Retinal pigment epithelial cell (primary cell): Measurements from ENCODE around the gene PPIA.

Source experiments
- DNase-seq: peaks from one replicate; pipeline ENCODE4 v3.0.0-alpha.2; 2010; ENCODE audit warnings: low read depth
- H3K4me3 ChIP-seq: 2 replicates; pipeline ENCODE4 v1.5.1; 2011; ENCODE audit warnings: mild to moderate bottlenecking, low read length, control low read depth, moderate library complexity
- TF ChIP-seq, protein P1 (sequence below): conservative IDR thresholded peaks from 2 replicates; pipeline ENCODE4 v1.5.1; 2011; ENCODE audit warnings: low read depth, low read length, control low read depth, inconsistent platforms

The PPIA gene

GRCh38 chr7:44791278-44792219 lies 4.9 kb upstream of the PPIA start:
- no peak overlapping the region for H3K4me3 ChIP-seq
- DNase-seq = no peak
- TF ChIP-seq, protein P1, sequence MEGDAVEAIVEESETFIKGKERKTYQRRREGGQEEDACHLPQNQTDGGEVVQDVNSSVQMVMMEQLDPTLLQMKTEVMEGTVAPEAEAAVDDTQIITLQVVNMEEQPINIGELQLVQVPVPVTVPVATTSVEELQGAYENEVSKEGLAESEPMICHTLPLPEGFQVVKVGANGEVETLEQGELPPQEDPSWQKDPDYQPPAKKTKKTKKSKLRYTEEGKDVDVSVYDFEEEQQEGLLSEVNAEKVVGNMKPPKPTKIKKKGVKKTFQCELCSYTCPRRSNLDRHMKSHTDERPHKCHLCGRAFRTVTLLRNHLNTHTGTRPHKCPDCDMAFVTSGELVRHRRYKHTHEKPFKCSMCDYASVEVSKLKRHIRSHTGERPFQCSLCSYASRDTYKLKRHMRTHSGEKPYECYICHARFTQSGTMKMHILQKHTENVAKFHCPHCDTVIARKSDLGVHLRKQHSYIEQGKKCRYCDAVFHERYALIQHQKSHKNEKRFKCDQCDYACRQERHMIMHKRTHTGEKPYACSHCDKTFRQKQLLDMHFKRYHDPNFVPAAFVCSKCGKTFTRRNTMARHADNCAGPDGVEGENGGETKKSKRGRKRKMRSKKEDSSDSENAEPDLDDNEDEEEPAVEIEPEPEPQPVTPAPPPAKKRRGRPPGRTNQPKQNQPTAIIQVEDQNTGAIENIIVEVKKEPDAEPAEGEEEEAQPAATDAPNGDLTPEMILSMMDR = peak; percentile 29

- H3K4me3 ChIP-seq = no peak overlapping the region
- no peak for DNase-seq
- TF ChIP-seq, protein P1 = no peak
Observed at GRCh38 chr7:44793919-44794318, 2.6 kb upstream of the PPIA start.

DNA sequence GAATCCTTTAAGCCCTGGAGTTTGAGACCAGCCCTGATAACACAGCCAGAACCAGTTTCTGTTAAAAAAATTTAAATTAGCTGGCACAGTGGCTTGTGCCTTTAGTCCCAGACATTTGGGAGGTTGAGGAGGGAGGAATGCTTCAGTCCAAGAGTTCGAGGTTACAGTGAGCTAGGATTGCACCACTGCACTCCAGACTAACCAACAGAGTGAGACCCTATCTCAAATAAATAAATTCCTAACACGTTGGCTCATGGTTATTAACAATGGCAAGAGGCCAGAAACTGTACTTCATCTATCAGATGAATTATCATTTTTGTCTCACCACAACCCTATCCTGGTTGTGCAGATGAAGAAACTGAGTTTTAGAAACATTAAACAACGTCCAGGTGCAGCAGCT lies 2.1 kb upstream of the PPIA start:
- no peak overlapping the region for H3K4me3 ChIP-seq
- DNase-seq = no peak
- TF ChIP-seq, protein P1 = no peak

GRCh38 chr7:44796034-44796503 lies 412 bp upstream of the PPIA start:
- DNase-seq = no peak
- TF ChIP-seq, protein P1 = no peak
- H3K4me3 ChIP-seq = peak overlapping the region; percentile 71

DNA sequence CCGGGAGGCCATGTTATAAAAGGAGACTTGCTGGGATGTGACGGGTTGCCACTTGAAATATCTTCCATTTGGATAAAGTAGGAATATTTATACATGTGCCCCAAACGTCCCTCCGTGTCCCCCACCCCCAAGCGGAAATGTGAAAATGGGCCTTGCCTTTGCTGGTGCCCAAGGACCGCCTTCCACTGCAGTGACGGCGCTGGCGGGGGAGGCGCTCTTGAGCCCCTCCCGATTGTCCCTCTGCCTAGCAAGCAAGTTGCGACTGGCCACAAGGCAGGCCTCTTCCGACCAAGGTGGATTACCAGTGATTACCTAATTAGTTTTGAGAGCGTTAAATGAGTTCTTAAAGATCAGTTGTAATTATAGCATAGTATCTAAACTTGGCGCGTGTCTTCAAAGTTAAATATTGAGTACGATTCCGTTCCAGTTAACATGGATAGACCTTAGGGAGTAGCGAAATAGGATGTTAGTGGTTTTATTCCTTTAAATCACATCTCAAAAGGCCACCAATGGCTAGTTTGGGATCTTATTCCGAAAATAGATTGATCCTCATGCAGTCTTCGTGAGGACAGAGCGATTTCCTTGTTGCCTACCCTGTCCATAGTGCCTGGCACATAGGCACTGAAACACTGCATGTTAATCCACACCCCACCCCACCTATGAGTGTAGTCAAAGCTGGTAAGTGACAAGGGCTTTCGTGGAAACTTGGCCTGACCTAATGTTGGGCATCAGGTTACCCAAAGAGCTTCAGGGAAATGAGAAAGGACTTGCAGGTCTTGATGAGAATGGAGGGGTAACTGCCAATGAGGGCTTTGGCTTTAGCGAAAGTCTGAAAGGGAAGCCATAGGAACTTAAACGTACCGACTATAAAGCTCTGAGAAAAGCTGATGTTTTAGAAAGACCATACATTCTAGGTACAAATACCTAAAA lies 1.1 kb downstream of the PPIA start:
- peak overlapping the region; percentile 67 for H3K4me3 ChIP-seq
- TF ChIP-seq, protein P1 = peak; percentile 55

DNA sequence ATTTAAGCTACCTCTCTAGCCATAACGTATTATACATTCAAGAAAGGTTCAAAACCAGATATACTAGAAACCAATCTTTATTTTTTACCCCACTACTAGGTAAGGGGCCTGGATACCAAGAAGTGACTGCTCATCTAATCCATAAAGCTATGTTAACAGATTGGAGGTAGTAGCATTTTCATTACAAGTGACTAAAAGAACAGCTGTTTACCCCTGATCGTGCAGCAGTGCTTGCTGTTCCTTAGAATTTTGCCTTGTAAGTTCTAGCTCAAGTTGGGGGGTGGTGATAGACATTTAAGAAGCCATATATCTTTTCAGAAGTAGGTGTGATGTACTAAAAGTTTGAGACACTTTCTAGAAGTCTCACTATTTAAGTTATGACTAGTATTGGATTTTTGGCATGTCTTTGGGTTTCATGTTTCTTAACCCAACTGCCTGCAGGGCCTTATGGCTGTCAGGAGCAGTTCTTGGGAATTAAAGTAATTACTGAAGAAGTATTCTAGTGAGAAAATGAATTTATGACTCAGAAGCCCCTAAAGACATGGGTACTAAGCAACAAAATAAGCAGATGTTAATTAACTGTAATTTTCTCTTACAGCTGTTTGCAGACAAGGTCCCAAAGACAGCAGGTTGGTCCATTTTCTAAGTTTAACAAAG lies 2.3 kb downstream of the PPIA start:
- TF ChIP-seq, protein P1 = no peak
- DNase-seq = no peak
- peak overlapping the region; percentile 67 for H3K4me3 ChIP-seq

More for the DNA sequence above, 1.1 kb downstream of the PPIA start:
- DNase-seq = peak; percentile 56
